CD4-positive, CD25-positive, alpha-beta regulatory T cell (primary cell): ENCODE data around the gene RSU1. TPM values are rescaled to one million over a fixed set of nuclear protein-coding genes. Genes with fewer than 3 reads are reported as not detected.
A peak's percentile ranks its signal among the peaks of the same experiment; 100 is the strongest.

Experiments used
- ATAC-seq, 2 donors: fragments of 150-1000 bp; cut with Tn5 transposase; one replicate each; pipeline ENCODE4 v1.10.0; 2021; ENCODE audit warnings: low read depth in 2 of 2, moderate number of reproducible peaks in 2 of 2, moderate library complexity in 1 of 2
- DNase-seq, 3 donors: peaks; one replicate each; pipeline versions ENCODE4 v3.0.0 to v3.0.0-alpha.2; 2012 to 2022; ENCODE audit warnings: mixed read lengths in 1 of 3
- H3K27ac ChIP-seq: one replicate; pipeline ENCODE4 v1.7.0; 2013; ENCODE audit warnings: mild to moderate bottlenecking, low read length; ENCODE audit not compliant: insufficient read depth, poor library complexity, severe bottlenecking
- H3K27me3 ChIP-seq: one replicate; pipeline ENCODE4 v1.7.0; 2013; ENCODE audit warnings: low read length; ENCODE audit not compliant: control insufficient read depth, insufficient read depth
- H3K36me3 ChIP-seq: one replicate; pipeline ENCODE4 v1.7.0; 2013; ENCODE audit warnings: mild to moderate bottlenecking, low read length, moderate library complexity; ENCODE audit not compliant: control insufficient read depth, insufficient read depth
- H3K4me1 ChIP-seq: 2 replicates; pipeline ENCODE4 v1.7.0; 2013; ENCODE audit warnings: mild to moderate bottlenecking, low read length; ENCODE audit not compliant: insufficient read depth, control insufficient read depth, poor library complexity, severe bottlenecking
- H3K4me3 ChIP-seq: one replicate; pipeline ENCODE4 v1.7.0; 2013; ENCODE audit warnings: low read depth, mild to moderate bottlenecking, low read length, moderate library complexity
- H3K9me3 ChIP-seq, 2 experiments: 1 replicate in 1 of 2; 2 replicates in 1 of 2; pipeline ENCODE4 v1.7.0; 2013; ENCODE audit warnings: low read length in 2 of 2, mild to moderate bottlenecking in 1 of 2, moderate library complexity in 1 of 2; ENCODE audit not compliant: control insufficient read depth in 2 of 2
- H3K27ac Mint-ChIP-seq, 3 donors: one replicate each; pipeline ENCODE4 v1.8.0; 2020 to 2022; ENCODE audit warnings: mild to moderate bottlenecking in 3 of 3, mixed read lengths in 3 of 3, moderate library complexity in 2 of 3
- H3K27me3 Mint-ChIP-seq: one replicate; pipeline ENCODE4 v1.8.0; 2022; ENCODE audit warnings: mild to moderate bottlenecking, mixed read lengths
- H3K36me3 Mint-ChIP-seq: one replicate; pipeline ENCODE4 v1.8.0; 2020; ENCODE audit warnings: mixed read lengths
- H3K4me1 Mint-ChIP-seq, 4 donors: one replicate each; pipeline ENCODE4 v1.8.0; 2020 to 2022; ENCODE audit warnings: mixed read lengths in 4 of 4, mild to moderate bottlenecking in 1 of 4
- H3K4me3 Mint-ChIP-seq, 4 donors: one replicate each; pipeline ENCODE4 v1.8.0; 2020 to 2022; ENCODE audit warnings: mild to moderate bottlenecking in 4 of 4, mixed read lengths in 4 of 4, moderate library complexity in 3 of 4
- H3K9me3 Mint-ChIP-seq, 7 donors: one replicate each; pipeline ENCODE4 v1.8.0; 2020 to 2022; ENCODE audit warnings: mixed read lengths in 7 of 7, mild to moderate bottlenecking in 3 of 7, moderate library complexity in 2 of 7
- polyA plus RNA-seq, 4 donors: library from polyadenylated mRNA; unstranded; fragments of 300-500 nt; fragmentation: Illumina TruSeq; gene quantifications; one replicate each; pipeline ENCODE4 v1.2.3, GENCODE V29; 2021
- total RNA-seq: library from RNA; stranded (reverse); gene quantifications from one replicate; pipeline ENCODE4 v1.2.3, GENCODE V29; 2022

Gene RSU1
- total and polyA plus RNA-seq, 5 donors from 2014 or later: 69.2 to 165 (median 139) TPM

GRCh38 chr10:16795410-16796073 is 21.7 kb downstream of the RSU1 start:
- H3K4me3 Mint-ChIP-seq: no peak overlapping the region
- peaks cover 43% of the 10 kb centered on the region for H3K36me3 Mint-ChIP-seq
- H3K27me3 Mint-ChIP-seq: no peaks in the 10 kb centered on the region
- no peak for ATAC-seq
- peaks cover 17% of the 10 kb centered on the region for H3K36me3 ChIP-seq
- H3K9me3 ChIP-seq: no peaks in the 10 kb centered on the region
- H3K27ac Mint-ChIP-seq: peak overlapping the region in 2 of 3 donors; percentile 7 to 29
- DNase-seq: no peak
- H3K4me1 Mint-ChIP-seq: peaks cover 15 to 46% (median 33%) of the 10 kb centered on the region in 4 donors
- no peak overlapping the region for H3K4me3 ChIP-seq
- no peaks in the 10 kb centered on the region for H3K27me3 ChIP-seq
- peaks cover 5% of the 10 kb centered on the region for H3K4me1 ChIP-seq
- no peaks in the 10 kb centered on the region for H3K9me3 Mint-ChIP-seq
- H3K27ac ChIP-seq: no peak overlapping the region

- ATAC-seq (no peak), DNase-seq (no peak)
- peaks cover 18% of the 10 kb centered on the region for H3K36me3 ChIP-seq
- no peak overlapping the region for H3K27ac ChIP-seq
- H3K27me3 ChIP-seq: no peaks in the 10 kb centered on the region
- no peaks in the 10 kb centered on the region for H3K4me1 ChIP-seq
- Mint-ChIP-seq H3K9me3 (no peaks in the 10 kb centered on the region), H3K36me3 (peaks cover 54% of the 10 kb centered on the region), H3K27me3 (no peaks in the 10 kb centered on the region), H3K4me3 (no peak overlapping the region), H3K27ac (peak overlapping the region in 2 of 3 donors; percentile 6 to 50), H3K4me1 (peaks cover 2 to 44% (median 33%) of the 10 kb centered on the region in 4 donors)
- no peak overlapping the region for H3K4me3 ChIP-seq
- no peaks in the 10 kb centered on the region for H3K9me3 ChIP-seq
Observed at GRCh38 chr10:16794005-16794404, 23.2 kb downstream of the RSU1 start.

GRCh38 chr10:16792675-16793074 is 24.5 kb downstream of the RSU1 start:
- Histone ChIP-seq H3K27ac (no peak overlapping the region), H3K36me3 (peaks cover 18% of the 10 kb centered on the region), H3K9me3 (no peaks in the 10 kb centered on the region), H3K4me1 (peaks cover 11% of the 10 kb centered on the region), H3K27me3 (no peaks in the 10 kb centered on the region), H3K4me3 (no peak overlapping the region)
- DNase-seq: no peak
- Mint-ChIP-seq H3K27me3 (no peaks in the 10 kb centered on the region), H3K9me3 (no peaks in the 10 kb centered on the region), H3K4me3 (no peak overlapping the region), H3K4me1 (peaks cover 8 to 51% (median 38%) of the 10 kb centered on the region in 4 donors), H3K36me3 (peaks cover 51% of the 10 kb centered on the region), H3K27ac (no peak overlapping the region)
- ATAC-seq: no peak

- Mint-ChIP-seq H3K9me3 (peaks cover 0 to 2% (median 0%) of the 10 kb centered on the region in 7 donors), H3K27ac (peak overlapping the region; percentile 98 to 99 (median 99))
- H3K27ac ChIP-seq: no peak overlapping the region
Observed at GRCh38 chr10:16789765-16790164, 27.5 kb downstream of the RSU1 start.

GRCh38 chr10:16789261-16789660 is 28.0 kb downstream of the RSU1 start:
- Histone ChIP-seq H3K27me3 (no peaks in the 10 kb centered on the region), H3K36me3 (peaks cover 14% of the 10 kb centered on the region), H3K4me1 (peaks cover 20% of the 10 kb centered on the region), H3K9me3 (no peaks in the 10 kb centered on the region), H3K4me3 (no peak overlapping the region), H3K27ac (peak overlapping the region; percentile 96)
- no peak for DNase-seq
- Mint-ChIP-seq H3K4me1 (peaks cover 14 to 48% (median 37%) of the 10 kb centered on the region in 4 donors), H3K4me3 (no peak overlapping the region), H3K27ac (peak overlapping the region; percentile 98 to 99 (median 99)), H3K27me3 (no peaks in the 10 kb centered on the region), H3K36me3 (peaks cover 39% of the 10 kb centered on the region), H3K9me3 (peaks cover 0 to 2% (median 0%) of the 10 kb centered on the region in 7 donors)
- ATAC-seq: no peak

More at GRCh38 chr10:16789765-16790164, 27.5 kb downstream of the RSU1 start:
- H3K9me3 ChIP-seq: no peaks in the 10 kb centered on the region
- H3K4me3 Mint-ChIP-seq: no peak overlapping the region
- no peaks in the 10 kb centered on the region for H3K27me3 ChIP-seq
- H3K36me3 Mint-ChIP-seq: peaks cover 38% of the 10 kb centered on the region
- no peak overlapping the region for H3K4me3 ChIP-seq
- no peaks in the 10 kb centered on the region for H3K27me3 Mint-ChIP-seq
- H3K36me3 ChIP-seq: peaks cover 11% of the 10 kb centered on the region
- peaks cover 14 to 49% (median 37%) of the 10 kb centered on the region in 4 donors for H3K4me1 Mint-ChIP-seq
- peaks cover 20% of the 10 kb centered on the region for H3K4me1 ChIP-seq
- no peak for DNase-seq
- ATAC-seq: no peak

- peaks cover 14 to 48% (median 37%) of the 10 kb centered on the region in 4 donors for H3K4me1 Mint-ChIP-seq
- peak overlapping the region in 1 of 4 donors; percentile 74 for H3K4me3 Mint-ChIP-seq
- peaks cover 0 to 2% (median 0%) of the 10 kb centered on the region in 7 donors for H3K9me3 Mint-ChIP-seq
- peak overlapping the region; percentile 61 for H3K4me3 ChIP-seq
- H3K27ac Mint-ChIP-seq: peak overlapping the region; percentile 98 to 99 (median 99)
- peaks cover 38% of the 10 kb centered on the region for H3K36me3 Mint-ChIP-seq
- H3K4me1 ChIP-seq: peaks cover 20% of the 10 kb centered on the region
- H3K27me3 ChIP-seq: no peaks in the 10 kb centered on the region
- ATAC-seq (no peak), DNase-seq (no peak)
- no peaks in the 10 kb centered on the region for H3K9me3 ChIP-seq
- H3K27me3 Mint-ChIP-seq: no peaks in the 10 kb centered on the region
- peaks cover 11% of the 10 kb centered on the region for H3K36me3 ChIP-seq
- H3K27ac ChIP-seq: peak overlapping the region; percentile 96
Observed at GRCh38 chr10:16788778-16789177, 28.4 kb downstream of the RSU1 start.

GRCh38 chr10:16788125-16788524 is 29.1 kb downstream of the RSU1 start:
- peaks cover 0 to 2% (median 0%) of the 10 kb centered on the region in 7 donors for H3K9me3 Mint-ChIP-seq
- Histone ChIP-seq H3K9me3 (no peaks in the 10 kb centered on the region), H3K4me3 (peak overlapping the region; percentile 61), H3K27me3 (no peaks in the 10 kb centered on the region), H3K36me3 (peaks cover 11% of the 10 kb centered on the region), H3K4me1 (peaks cover 20% of the 10 kb centered on the region), H3K27ac (peak overlapping the region; percentile 96)
- ATAC-seq: peak in 1 of 2 donors; percentile 10
- peak; percentile 8 to 35 (median 24) for DNase-seq
- no peaks in the 10 kb centered on the region for H3K27me3 Mint-ChIP-seq
- peaks cover 32% of the 10 kb centered on the region for H3K36me3 Mint-ChIP-seq
- peak overlapping the region; percentile 24 to 82 (median 73) for H3K4me3 Mint-ChIP-seq
- H3K4me1 Mint-ChIP-seq: peaks cover 14 to 48% (median 34%) of the 10 kb centered on the region in 4 donors
- peak overlapping the region; percentile 98 to 99 (median 99) for H3K27ac Mint-ChIP-seq
